GM12878 (cell line): ENCODE results near the gene GRIK4. TPM values are rescaled to one million over a fixed set of nuclear protein-coding genes. Genes with fewer than 3 reads are reported as not detected.

Experiments used
- ATAC-seq: fragments of 200-7000 bp; cut with Tn5 transposase; 3 replicates; pipeline ENCODE4 v1.9.1; 2020; ENCODE audit warnings: mild to moderate bottlenecking, moderate library complexity
- BruUV-seq: library from RNA; stranded (reverse); fragments of 400-500 nt; replicated peaks from 2 replicates; lab custom pipeline; 2021; lab: Mats Ljungman, UMichigan
- CTCF ChIA-PET: fragments of 300-600 bp; sonication (Branson Sonifier 250); formaldehyde crosslinking; extraction: SDS; loops from one replicate; lab custom pipeline; 2021; ENCODE audit warnings: inconsistent platforms; lab: Yijun Ruan, JAX
- POLR2A ChIA-PET: fragments of 350-600 bp; formaldehyde crosslinking; extraction: SDS; loops from one replicate; lab custom pipeline; 2021; ENCODE audit warnings: inconsistent platforms; lab: Charles Lee
- RAD21 ChIA-PET: fragments of 300-600 bp; sonication (Branson Sonifier 250); formaldehyde crosslinking; loops from one replicate; lab custom pipeline; 2023; ENCODE audit warnings: antibody characterized with exemption; ENCODE audit not compliant: unreplicated experiment; lab: Charles Lee
- SMC1A ChIA-PET: fragments of 300-600 bp; sonication (Branson Sonifier 250); formaldehyde crosslinking; loops from one replicate; lab custom pipeline; 2023; ENCODE audit not compliant: unreplicated experiment, uncharacterized antibody; lab: Charles Lee
- DNase-seq: peaks from one replicate; pipeline ENCODE4 v3.0.0-alpha.2; 2011; ENCODE audit warnings: low read depth, low spot score
- FAIRE-seq: peaks from 3 replicates; lab custom pipeline; 2011; peaks lifted over from hg19 to GRCh38; lab: Jason Lieb, UNC
- H2AFZ ChIP-seq: 2 replicates; pipeline ENCODE4 v1.6.0; 2011; ENCODE audit warnings: low read depth, low read length, control low read depth; ENCODE audit not compliant: control insufficient read depth
- H3K27ac ChIP-seq: 2 replicates; pipeline ENCODE4 v1.5.1; 2011; ENCODE audit warnings: control low read depth; ENCODE audit not compliant: control insufficient read depth, insufficient read depth
- H3K27me3 ChIP-seq, 2 experiments: replicated peaks in 1 of 2; 2 replicates each; pipeline versions ENCODE4 v1.6.0 to v1.6.1; 2011; ENCODE audit warnings: low read length in 1 of 2; ENCODE audit not compliant: control insufficient read depth in 2 of 2, insufficient read depth in 2 of 2
- H3K36me3 ChIP-seq, 2 experiments: 2 replicates each; pipeline ENCODE4 v1.5.1; 2011; ENCODE audit warnings: low read length in 1 of 2; ENCODE audit not compliant: control insufficient read depth in 2 of 2, insufficient read depth in 2 of 2
- H3K4me1 ChIP-seq: 2 replicates; pipeline ENCODE4 v1.6.1; 2011; ENCODE audit warnings: mild to moderate bottlenecking, low read length, moderate library complexity, mixed read lengths; ENCODE audit not compliant: control insufficient read depth, insufficient read depth
- H3K4me2 ChIP-seq: 2 replicates; pipeline ENCODE4 v1.6.0; 2011; ENCODE audit warnings: control low read depth; ENCODE audit not compliant: control insufficient read depth, insufficient read depth
- H3K4me3 ChIP-seq: fragments of 200-600 bp; sonication (generic); 2 replicates; pipeline ENCODE4 v1.5.1; 2016
- H3K79me2 ChIP-seq: 2 replicates; pipeline ENCODE4 v1.6.0; 2011; ENCODE audit warnings: low read length; ENCODE audit not compliant: control insufficient read depth, insufficient read depth
- H3K9ac ChIP-seq: 2 replicates; pipeline ENCODE4 v1.8.0; 2011; ENCODE audit warnings: low read length, control low read depth, mixed read lengths; ENCODE audit not compliant: control insufficient read depth, insufficient read depth
- H3K9me3 ChIP-seq: replicated peaks from 3 replicates; pipeline ENCODE4 v1.5.1; 2011; ENCODE audit warnings: mild to moderate bottlenecking, low read length; ENCODE audit not compliant: control insufficient read depth, insufficient read depth
- H4K20me1 ChIP-seq: 2 replicates; pipeline ENCODE4 v1.6.0; 2011; ENCODE audit not compliant: control insufficient read depth, insufficient read depth
- CBX5 ChIP-seq: sonication (generic); IDR thresholded peaks from 2 replicates; pipeline ENCODE4 v1.6.1; 2016; ENCODE audit warnings: low read depth, moderate library complexity, mild to moderate bottlenecking, inconsistent platforms
- NFYB ChIP-seq: IDR thresholded peaks from 2 replicates; pipeline ENCODE4 v1.6.1; 2011; ENCODE audit warnings: low read depth, mild to moderate bottlenecking, low read length, improper control_type of control experiment, moderate library complexity; ENCODE audit not compliant: insufficient read depth
- RUNX3 ChIP-seq: IDR thresholded peaks from 2 replicates; pipeline ENCODE4 v1.6.1; 2012; ENCODE audit warnings: low read length, inconsistent platforms
- STAT3 ChIP-seq: IDR thresholded peaks from 2 replicates; pipeline ENCODE4 v1.6.1; 2011; ENCODE audit warnings: low read depth, low read length, improper control_type of control experiment
- TBL1XR1 ChIP-seq: IDR thresholded peaks from 2 replicates; pipeline ENCODE4 v1.6.1; 2012; ENCODE audit warnings: low read depth, low read length, improper control_type of control experiment
- ZBTB11 ChIP-seq: fragments of 450-650 bp; formaldehyde crosslinking; IDR thresholded peaks from 2 replicates; pipeline ENCODE4 v1.5.0; 2022; ENCODE audit warnings: mild to moderate bottlenecking, missing genetic modification characterization
- WGBS: methylation state at CpG from one replicate; pipeline ENCODE4 v1.1.6; 2016; ENCODE audit warnings: low lambda C conversion rate; ENCODE audit not compliant: insufficient replicate concordance, insufficient coverage; ENCODE audit errors: missing lambda C conversion rate; 5-methylcytosine and 5-hydroxymethylcytosine counted together
- in situ Hi-C: fragments of 300-500 bp; cut with MboI; formaldehyde crosslinking; loops from 9 replicates; pipeline ENCODE4 v1.14.3; 2018; ENCODE audit warnings: mixed read lengths
- intact Hi-C: fragments of 100-400 bp; cut with micrococcal nuclease; formaldehyde crosslinking; loops from one replicate; pipeline ENCODE4 v1.14.2; 2022; ENCODE audit not compliant: unreplicated experiment
- polyA plus RNA-seq, 11 experiments: library from polyadenylated mRNA; depleted of rRNA in 4 of 11; unstranded in 6 of 11; stranded (reverse) in 5 of 11; fragments of >200 nt; fragmentation: Nextera tagmentation in 4 of 11; fragmentation: Illumina TruSeq in 1 of 11; extraction: Ambion mirVana in 4 of 11; extraction: Trizol in 1 of 11; gene quantifications; 1 replicate in 1 of 11; 2 replicates in 10 of 11; pipeline versions ENCODE4 v1.2.1 to v1.2.3, GENCODE V29; 2011 to 2016; ENCODE audit warnings: inconsistent platforms in 2 of 11, missing spikeins in 2 of 11, low read depth in 1 of 11
- total RNA-seq, 4 experiments: library from RNA; depleted of rRNA in 3 of 4; stranded (reverse); fragments of >200 nt in 3 of 4; fragmentation: Illumina TruSeq in 1 of 4; extraction: Trizol in 1 of 4; gene quantifications; 2 replicates each; pipeline versions ENCODE4 v1.2.1 to v1.2.3, GENCODE V29; 2013 to 2021

The GRIK4 gene
- total and polyA plus RNA-seq, 10 of the 15 experiments (the other 5 are each of a cell fraction or from before 2014, with no cell fraction given) = 0.33 to 3.6 (median 0.72) TPM

DNA sequence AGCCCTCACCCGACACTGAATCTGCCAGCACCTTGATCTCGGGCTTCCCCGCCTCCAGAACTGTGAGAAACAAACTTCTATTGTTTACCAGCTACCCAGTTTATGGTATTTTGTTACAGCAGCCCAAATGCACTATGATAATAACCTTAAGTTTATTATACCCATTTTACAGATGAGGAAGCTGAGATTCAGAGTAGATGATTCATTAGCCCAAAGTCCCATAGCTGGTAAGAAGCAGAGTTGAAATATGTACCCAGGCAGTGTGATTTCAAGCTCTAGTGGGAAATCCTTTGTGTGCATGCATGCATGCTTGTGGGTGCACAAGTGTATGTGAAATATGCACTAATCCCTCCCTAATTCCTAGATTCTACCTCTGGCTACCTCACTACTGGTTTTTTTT lies 7.9 kb downstream of the GRIK4 start:
- Histone ChIP-seq H3K27ac (no peak overlapping the region), H3K4me3 (no peak overlapping the region), H3K4me1 (no peaks in the 10 kb centered on the region), H3K27me3 (peaks cover 0 to 1% of the 10 kb centered on the region in 2 experiments; a peak in 1 of 4 replicates), H3K79me2 (no peaks in the 10 kb centered on the region), H3K4me2 (no peak overlapping the region), H3K9ac (no peak overlapping the region), H2AFZ (no peak overlapping the region), H3K9me3 (no peaks in the 10 kb centered on the region), H3K36me3 (no peaks in the 10 kb centered on the region; a peak in 1 of 4 replicates), H4K20me1 (no peaks in the 10 kb centered on the region; the same call in 1 of the 2 replicates)
- no TSS peak for BruUV-seq
- ChIA-PET RAD21 (interaction anchor here (1.2 kb wide), 1 partner anchor 94 kb away, joined by 4 read pairs; no protein-coding TSS in a partner anchor), SMC1A (interaction anchor here (1.3 kb wide), 1 partner anchor 412 kb away, joined by 3 read pairs; no protein-coding TSS in a partner anchor), CTCF (interaction anchor here (0.8 to 2.3 kb wide), 6 partner anchors 10 to 469 kb away, joined by 3 to 11 read pairs (median 4); no protein-coding TSS in a partner anchor), POLR2A (interaction anchor here (0.7 kb wide), 1 partner anchor 130 kb away, joined by 8 read pairs; no protein-coding TSS in a partner anchor)
- FAIRE-seq = no peak
- WGBS = 15% methylated on average over 3 of the region's 3 CpGs
- intact Hi-C loops = no loop called here
- no peak for TF ChIP-seq RUNX3
- TF ChIP-seq TBL1XR1 = no peak
- TF ChIP-seq NFYB = no peak
- no peak for TF ChIP-seq CBX5
- TF ChIP-seq ZBTB11 (CRISPR knock-in tag) = no peak
- TF ChIP-seq STAT3 = no peak
- DNase-seq = no peak
- in situ Hi-C loops = loop anchor here (10.0 kb wide), 1 partner anchor 165 kb away; no protein-coding TSS in a partner anchor
- ATAC-seq = no peak
